Dermis blood vessel endothelial cell (primary cell): Measurements from ENCODE around the gene KIF3C. TPM values are rescaled to one million over a fixed set of nuclear protein-coding genes. Genes with fewer than 3 reads are reported as not detected.
"Not testable (repeated sequence)": the region's sequence is repeated elsewhere in the genome, so short reads cannot be mapped to it uniquely, and the experiment has no call there.

Source experiments
- DNase-seq: peaks from one replicate; pipeline ENCODE4 v3.0.0; 2010
- total RNA-seq: library from RNA; depleted of rRNA; stranded (reverse); fragments of >200 nt; gene quantifications from 2 replicates; pipeline ENCODE4 v1.2.3, GENCODE V29; 2014

KIF3C gene
- total RNA-seq, 1 donor from 2014 or later, result 12.6 TPM

GRCh38 chr2:25915411-25915810 lies 66.9 kb downstream of the KIF3C start:
- DNase-seq, result not testable (repeated sequence)

DNA sequence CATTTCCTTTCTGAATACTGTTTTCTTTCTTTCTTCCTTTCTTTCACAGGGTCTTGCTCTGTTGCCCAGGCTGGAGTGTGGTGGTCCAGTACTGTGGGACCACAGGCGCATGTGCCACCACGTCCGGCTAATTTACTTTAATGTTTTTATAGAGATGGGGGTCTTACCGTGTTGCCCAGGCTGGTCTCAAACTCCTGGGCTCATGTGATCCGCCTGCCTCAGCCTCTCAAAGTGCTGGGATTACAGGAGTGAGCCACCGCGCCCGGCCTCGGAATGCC lies 68.7 kb downstream of the KIF3C start:
- not testable (repeated sequence) for DNase-seq

- no peak for DNase-seq
Measured at GRCh38 chr2:25912851-25913695, 69.2 kb downstream of the KIF3C start.

GRCh38 chr2:25909574-25909973 lies 72.7 kb downstream of the KIF3C start:
- DNase-seq, result not testable (repeated sequence)

DNA sequence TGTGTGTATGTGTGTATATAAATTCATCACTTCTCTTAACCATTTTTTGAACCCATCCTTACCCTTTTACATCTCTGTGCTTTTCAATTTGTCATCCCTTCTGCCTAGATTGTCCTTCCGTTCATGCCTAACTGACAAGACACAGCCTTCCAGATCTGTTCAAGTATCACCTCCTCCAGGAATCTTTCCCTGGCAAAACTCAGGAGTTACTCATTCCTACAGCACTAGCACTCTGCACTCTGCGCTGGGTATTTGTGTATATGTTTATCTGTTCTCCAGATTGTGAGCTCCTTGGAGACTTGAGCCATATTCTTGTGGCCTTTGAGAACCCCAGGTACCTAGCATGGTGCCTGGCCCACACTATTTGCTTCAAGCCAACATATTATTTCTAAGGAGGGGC lies 77.2 kb downstream of the KIF3C start:
- DNase-seq, result no peak

GRCh38 chr2:25903216-25903776 lies 79.0 kb downstream of the KIF3C start:
- DNase-seq, result no peak

GRCh38 chr2:25899404-25899970 lies 82.8 kb downstream of the KIF3C start:
- DNase-seq, result no peak

DNA sequence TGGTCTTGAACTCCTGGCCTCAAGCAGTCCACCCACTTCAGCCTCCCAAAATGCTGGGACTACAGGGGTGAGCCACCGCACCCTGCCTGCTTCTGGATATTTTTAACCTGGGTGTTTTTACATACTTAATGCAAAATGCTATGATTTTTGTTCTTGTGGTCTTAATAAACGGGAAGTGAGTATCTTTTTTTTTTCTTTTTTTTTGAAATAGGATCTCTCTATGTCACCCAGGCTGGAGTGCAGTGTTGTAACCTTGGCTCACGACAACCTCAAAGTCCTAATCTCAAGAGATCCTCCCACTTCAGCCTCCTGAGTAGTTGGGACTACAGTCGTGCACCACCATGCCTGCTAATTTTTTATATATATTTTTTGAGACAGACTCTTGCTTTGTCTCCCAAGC lies 84.8 kb downstream of the KIF3C start:
- no peak for DNase-seq

GRCh38 chr2:25896308-25896707 lies 86.0 kb downstream of the KIF3C start:
- not testable (repeated sequence) for DNase-seq

DNA sequence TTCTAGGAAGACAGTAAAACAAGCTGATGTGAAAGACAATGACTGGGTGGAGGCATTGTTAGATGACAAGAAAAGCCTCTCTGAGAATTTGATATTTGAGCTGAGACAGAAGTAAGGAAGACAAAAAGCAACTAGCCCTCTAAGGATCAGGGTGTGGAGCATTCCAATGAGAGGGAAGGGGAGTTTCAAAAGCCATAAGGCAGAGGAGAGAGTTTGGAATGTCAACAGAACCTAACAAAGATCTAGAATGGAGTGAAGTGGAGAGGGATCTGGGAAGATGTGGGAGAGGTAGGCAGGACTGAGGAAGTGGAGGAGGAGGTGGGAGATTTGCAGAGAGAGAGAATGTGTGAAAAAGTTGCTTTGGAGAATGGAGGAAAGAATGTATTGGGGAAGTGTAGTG lies 86.7 kb downstream of the KIF3C start:
- DNase-seq, result no peak

GRCh38 chr2:25895018-25895417 lies 87.3 kb downstream of the KIF3C start:
- no peak for DNase-seq

DNA sequence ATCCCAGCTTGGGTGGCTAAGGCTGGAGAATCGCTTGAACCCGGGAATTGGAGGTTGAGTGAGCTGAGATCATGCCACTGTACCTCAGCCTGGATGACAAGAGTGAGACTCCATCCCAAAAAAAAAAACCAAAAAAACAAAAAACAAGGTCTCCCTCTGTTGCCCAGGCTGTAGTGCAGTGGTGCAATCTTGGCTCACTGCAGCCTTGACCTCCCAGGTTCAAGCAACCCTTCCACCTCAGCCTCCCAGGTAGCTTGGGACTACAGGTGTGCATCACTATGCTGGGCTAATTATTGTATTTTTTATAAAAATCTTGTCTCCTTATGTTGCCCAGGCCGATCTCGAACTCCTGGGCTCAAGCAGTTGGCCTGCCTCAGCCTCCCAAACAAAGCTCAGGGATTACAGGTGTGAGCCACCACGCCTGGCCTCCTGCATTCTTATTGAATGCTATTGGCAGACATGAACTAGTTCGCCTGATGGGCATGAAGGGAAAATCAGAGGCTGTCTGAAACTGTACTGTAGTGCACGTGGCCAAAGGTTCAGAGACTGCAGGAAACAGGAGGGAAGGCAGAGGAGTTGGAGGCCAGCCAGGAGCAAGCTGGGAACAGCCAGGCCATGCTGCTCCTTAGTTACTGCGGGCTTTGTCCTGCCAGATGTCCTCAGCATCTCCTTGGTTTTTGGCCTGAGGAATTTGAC lies 88.0 kb downstream of the KIF3C start:
- peak; percentile 85 for DNase-seq

DNA sequence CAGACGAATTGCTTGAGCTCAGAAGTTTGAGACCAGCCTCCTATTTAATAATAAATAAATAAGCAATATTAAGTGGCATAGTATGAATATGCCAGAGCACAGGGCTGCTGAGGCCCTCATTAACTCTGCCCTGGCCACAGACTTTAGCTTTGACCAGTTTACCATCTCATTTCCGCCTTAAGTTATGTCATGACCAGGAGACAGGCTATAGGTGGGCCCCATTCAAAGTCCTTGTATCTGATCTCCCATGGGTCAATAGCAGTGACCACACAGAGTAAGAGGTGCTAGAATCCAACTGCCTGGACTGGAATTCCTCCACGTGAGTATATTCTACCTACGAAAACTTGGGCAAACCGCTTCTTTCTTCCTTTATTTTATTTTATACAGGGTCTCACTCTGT lies 90.6 kb downstream of the KIF3C start:
- DNase-seq, result no peak

DNA sequence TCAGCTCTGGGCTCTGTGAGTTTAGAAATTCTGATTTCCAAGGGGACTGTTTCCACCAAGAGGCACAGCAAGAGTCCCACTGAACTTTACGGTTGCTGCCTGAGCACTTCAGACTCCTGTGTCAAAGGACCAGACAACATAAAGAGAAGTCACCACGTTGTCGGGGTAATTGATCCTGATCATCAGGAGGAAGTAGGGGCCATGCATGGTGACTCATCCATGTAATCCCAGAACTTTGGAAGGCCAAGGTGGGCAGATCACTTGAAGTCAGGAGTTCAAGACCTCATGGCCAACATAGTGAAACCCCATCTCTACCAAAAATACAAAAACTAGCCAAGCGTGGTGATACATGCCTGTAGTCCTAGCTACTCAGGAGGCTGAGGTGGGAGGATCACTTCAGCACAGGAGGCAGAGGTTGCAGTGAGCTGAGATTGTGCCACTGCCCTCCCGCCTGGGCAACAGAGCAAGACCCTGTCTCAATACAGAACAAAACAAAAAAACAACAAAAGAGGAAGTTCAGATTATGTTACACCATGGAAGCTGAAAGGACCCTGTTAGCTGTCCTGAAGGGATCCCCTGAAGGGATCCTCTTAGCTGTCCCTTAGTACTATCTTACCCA lies 94.6 kb downstream of the KIF3C start:
- DNase-seq, result no peak

DNA sequence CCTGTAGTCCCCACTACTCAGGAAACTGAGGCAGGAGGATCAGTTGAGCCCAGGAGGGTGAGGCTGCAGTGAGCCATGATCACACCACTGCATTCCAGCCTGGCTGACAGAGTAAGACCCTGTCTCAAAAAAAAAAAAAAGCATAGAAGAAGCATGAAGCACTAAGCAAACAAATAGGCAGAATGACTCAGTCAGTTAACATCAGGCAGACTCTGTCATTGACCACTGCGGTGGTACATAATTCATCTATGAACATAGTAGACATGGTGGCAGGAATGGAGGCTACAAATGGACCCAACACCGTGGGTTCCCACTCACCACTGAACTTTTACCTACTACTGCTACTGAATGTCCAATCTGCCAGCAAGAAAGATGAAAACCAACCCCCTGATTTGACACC lies 96.4 kb downstream of the KIF3C start:
- DNase-seq, result no peak

GRCh38 chr2:25881764-25882163 lies 100.5 kb downstream of the KIF3C start:
- DNase-seq, result no peak

DNA sequence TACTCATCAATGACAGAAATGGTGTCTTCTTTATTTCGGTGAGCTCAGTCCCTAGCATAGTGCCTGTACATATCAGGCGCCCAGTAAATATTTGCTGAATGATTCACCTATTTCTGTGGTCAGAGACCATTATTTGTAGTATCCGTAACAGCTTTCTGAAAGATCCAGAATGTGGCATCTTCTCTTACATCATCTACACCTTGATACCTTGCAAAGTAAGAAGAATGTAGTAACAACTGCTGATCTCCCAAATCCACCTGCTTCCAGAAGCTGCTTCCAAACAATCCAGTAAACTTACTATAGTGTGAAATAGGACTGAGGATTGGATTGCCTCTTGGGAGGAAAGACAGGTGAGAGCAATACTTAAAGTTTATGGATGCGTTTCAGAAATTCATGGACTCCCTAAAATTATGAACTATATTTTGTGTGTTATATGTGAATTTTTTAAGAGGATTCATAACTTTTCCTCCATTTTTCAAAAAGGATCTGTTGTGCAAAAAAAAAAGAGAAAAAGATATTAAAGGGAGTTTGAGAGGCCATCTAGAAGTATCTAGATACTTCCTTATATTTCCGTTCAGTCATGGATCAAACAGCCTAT lies 103.1 kb downstream of the KIF3C start:
- DNase-seq, result no peak

DNA sequence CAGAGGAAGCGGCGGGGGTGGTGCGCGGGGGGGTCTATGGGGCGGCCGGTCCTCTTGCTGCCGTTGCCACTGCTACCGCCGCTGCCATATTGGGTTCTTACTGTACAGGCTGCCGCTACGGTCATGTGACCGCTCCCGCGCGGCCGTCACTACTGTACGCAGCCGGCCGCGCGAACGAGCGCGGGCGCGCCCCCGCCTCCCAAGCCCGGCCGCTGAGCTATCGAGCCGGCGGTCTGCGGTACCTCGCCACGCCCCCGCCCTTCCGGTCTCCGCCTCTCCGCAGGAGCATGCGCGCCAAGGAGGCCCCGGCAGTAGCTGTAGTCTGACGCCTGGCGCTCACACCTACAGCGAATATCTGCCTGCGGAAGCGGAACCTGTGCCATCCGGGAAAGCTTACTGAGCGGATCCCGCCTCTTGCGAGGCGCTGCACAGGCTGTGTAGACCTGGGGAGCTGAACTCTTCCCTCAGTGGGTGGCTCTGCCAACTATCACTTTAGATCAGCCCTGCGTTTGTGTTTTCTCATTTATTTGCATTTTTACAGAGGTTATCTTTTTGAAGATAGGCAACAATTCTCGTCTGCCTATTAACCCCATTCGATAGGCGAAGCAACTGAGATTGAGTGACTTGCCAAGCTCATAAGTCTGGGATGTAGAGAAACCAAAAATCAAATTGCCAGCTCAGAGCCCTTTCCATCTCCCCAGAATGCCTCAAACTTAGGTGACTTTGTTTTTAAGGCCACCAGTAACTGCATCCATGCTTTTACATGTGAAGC lies 103.8 kb downstream of the KIF3C start, which contains the start of gene ASXL2:
Gene ASXL2 (minus strand): TSS at position 127 of the 772 bp plus-strand sequence. CDS start 265 bp downstream, outside the sequence.
- peak; percentile 98 for DNase-seq

- DNase-seq, result peak; percentile 72
Measured at GRCh38 chr2:25877431-25878360, 104.6 kb downstream of the KIF3C start.
